ENCODE data around the gene IRX4. TPM values are rescaled to one million over a fixed set of nuclear protein-coding genes. Genes with fewer than 3 reads are reported as not detected.

Gene IRX4
- total RNA-seq, 1 donor from 2014 or later: 0.72 TPM

GRCh38 chr5:1929108-1929991 is 46.6 kb upstream of the IRX4 start:
- Mint-ChIP-seq H3K27ac (ENCODE audit: unreplicated experiment) (no peak overlapping the region), H3K27me3 (ENCODE audit: unreplicated experiment) (no peaks in the 10 kb centered on the region), H3K4me1 (ENCODE audit: unreplicated experiment) (peaks cover 7% of the 10 kb centered on the region), H3K4me3 (ENCODE audit: unreplicated experiment) (no peak overlapping the region), H3K36me3 (ENCODE audit: low read depth, unreplicated experiment) (peaks cover 3% of the 10 kb centered on the region), H3K9me3 (ENCODE audit: unreplicated experiment) (no peaks in the 10 kb centered on the region)
- DNase-seq (ENCODE audit: low spot score): no peak
- no peak for TF ChIP-seq CTCF (IDR thresholded peaks at IDR 0.05; ENCODE audit: unreplicated experiment)

- H3K4me1 Mint-ChIP-seq (ENCODE audit: unreplicated experiment): peaks cover 4% of the 10 kb centered on the region
- TF ChIP-seq CTCF (IDR thresholded peaks at IDR 0.05; ENCODE audit: unreplicated experiment): no peak
- H3K27me3 Mint-ChIP-seq (ENCODE audit: unreplicated experiment): peaks cover 2% of the 10 kb centered on the region
- no peak overlapping the region for H3K4me3 Mint-ChIP-seq (ENCODE audit: unreplicated experiment)
- DNase-seq (ENCODE audit: low spot score): no peak
- H3K27ac Mint-ChIP-seq (ENCODE audit: unreplicated experiment): no peak overlapping the region
- no peaks in the 10 kb centered on the region for H3K36me3 Mint-ChIP-seq (ENCODE audit: low read depth, unreplicated experiment)
- no peaks in the 10 kb centered on the region for H3K9me3 Mint-ChIP-seq (ENCODE audit: unreplicated experiment)
Measured at GRCh38 chr5:1926471-1927341, 44.0 kb upstream of the IRX4 start.

GRCh38 chr5:1926071-1926440 is 43.3 kb upstream of the IRX4 start:
- Mint-ChIP-seq H3K27me3 (ENCODE audit: unreplicated experiment) (peaks cover 2% of the 10 kb centered on the region), H3K9me3 (ENCODE audit: unreplicated experiment) (no peaks in the 10 kb centered on the region), H3K36me3 (ENCODE audit: low read depth, unreplicated experiment) (no peaks in the 10 kb centered on the region), H3K4me1 (ENCODE audit: unreplicated experiment) (peaks cover 4% of the 10 kb centered on the region), H3K27ac (ENCODE audit: unreplicated experiment) (no peak overlapping the region), H3K4me3 (ENCODE audit: unreplicated experiment) (no peak overlapping the region)
- TF ChIP-seq CTCF (IDR thresholded peaks at IDR 0.05; ENCODE audit: unreplicated experiment): no peak
- no peak for DNase-seq (ENCODE audit: low spot score)

GRCh38 chr5:1925111-1926070 is 42.7 kb upstream of the IRX4 start:
- Mint-ChIP-seq H3K36me3 (ENCODE audit: low read depth, unreplicated experiment) (no peaks in the 10 kb centered on the region), H3K27ac (ENCODE audit: unreplicated experiment) (no peak overlapping the region), H3K4me1 (ENCODE audit: unreplicated experiment) (peaks cover 4% of the 10 kb centered on the region), H3K9me3 (ENCODE audit: unreplicated experiment) (no peaks in the 10 kb centered on the region), H3K27me3 (ENCODE audit: unreplicated experiment) (peaks cover 2% of the 10 kb centered on the region), H3K4me3 (ENCODE audit: unreplicated experiment) (no peak overlapping the region)
- DNase-seq (ENCODE audit: low spot score): no peak
- TF ChIP-seq CTCF (IDR thresholded peaks at IDR 0.05; ENCODE audit: unreplicated experiment): no peak

Measured in endothelial cell (in vitro differentiated cells).